OCI-LY1 (cell line): ENCODE data around the gene IL20RA.

Source experiments
- EZH2 ChIP-seq: fragments of 200-600 bp; sonication (generic), shearing (Covaris generic); IDR thresholded peaks from 2 replicates; pipeline ENCODE4 v1.8.0; 2017; ENCODE audit warnings: borderline replicate concordance, mixed run types, mild to moderate bottlenecking, antibody characterized with exemption, low read length, moderate library complexity, mixed read lengths
- TF ChIP-seq, protein P1 (sequence below): fragments of 200-600 bp; sonication (generic), shearing (Covaris generic); IDR thresholded peaks from 2 replicates; pipeline ENCODE4 v1.5.1; 2017; ENCODE audit warnings: mild to moderate bottlenecking, antibody characterized with exemption, low read length, moderate library complexity, mixed read lengths

DNA sequence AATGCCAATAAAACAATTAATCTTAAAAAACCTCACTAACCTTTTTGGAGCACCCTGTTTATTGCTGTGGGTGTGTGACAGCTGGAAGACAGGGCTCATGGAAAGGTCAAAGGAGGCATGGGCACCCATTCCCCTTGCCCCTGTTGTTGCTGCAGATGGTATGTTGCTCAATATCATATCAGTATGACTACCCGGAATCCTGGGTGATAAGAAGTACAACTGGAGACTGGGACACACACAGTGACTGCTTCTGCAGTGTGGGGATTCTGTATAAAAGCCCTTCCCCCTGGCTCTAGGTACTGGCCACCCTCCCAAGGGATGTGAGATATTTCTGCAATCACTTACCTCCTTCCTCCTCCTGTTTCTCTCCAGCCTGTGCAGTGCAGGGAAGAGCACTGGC, 47.3 kb upstream of the IL20RA start:
- TF ChIP-seq, protein P1, sequence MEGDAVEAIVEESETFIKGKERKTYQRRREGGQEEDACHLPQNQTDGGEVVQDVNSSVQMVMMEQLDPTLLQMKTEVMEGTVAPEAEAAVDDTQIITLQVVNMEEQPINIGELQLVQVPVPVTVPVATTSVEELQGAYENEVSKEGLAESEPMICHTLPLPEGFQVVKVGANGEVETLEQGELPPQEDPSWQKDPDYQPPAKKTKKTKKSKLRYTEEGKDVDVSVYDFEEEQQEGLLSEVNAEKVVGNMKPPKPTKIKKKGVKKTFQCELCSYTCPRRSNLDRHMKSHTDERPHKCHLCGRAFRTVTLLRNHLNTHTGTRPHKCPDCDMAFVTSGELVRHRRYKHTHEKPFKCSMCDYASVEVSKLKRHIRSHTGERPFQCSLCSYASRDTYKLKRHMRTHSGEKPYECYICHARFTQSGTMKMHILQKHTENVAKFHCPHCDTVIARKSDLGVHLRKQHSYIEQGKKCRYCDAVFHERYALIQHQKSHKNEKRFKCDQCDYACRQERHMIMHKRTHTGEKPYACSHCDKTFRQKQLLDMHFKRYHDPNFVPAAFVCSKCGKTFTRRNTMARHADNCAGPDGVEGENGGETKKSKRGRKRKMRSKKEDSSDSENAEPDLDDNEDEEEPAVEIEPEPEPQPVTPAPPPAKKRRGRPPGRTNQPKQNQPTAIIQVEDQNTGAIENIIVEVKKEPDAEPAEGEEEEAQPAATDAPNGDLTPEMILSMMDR, result no peak
- no peak for TF ChIP-seq EZH2
